T-helper 1 cell treated with Interleukin-12 subunit alpha and Interleukin-12 subunit beta and Interleukin-4 antibody, amounts not matched to agents 30 ng/mL and 1 ng/mL, for 36 hours (primary cell): ENCODE data around the gene NPHP1. TPM values are rescaled to one million over a fixed set of nuclear protein-coding genes. Genes with fewer than 3 reads are reported as not detected.
"Not testable (repeated sequence)": the region's sequence is repeated elsewhere in the genome, so short reads cannot be mapped to it uniquely, and the experiment has no call there.

Experiments
- intact Hi-C: fragments of 100-400 bp; cut with micrococcal nuclease; formaldehyde crosslinking; loops from one replicate; pipeline ENCODE4 v1.15.1; 2024
- total RNA-seq: library from RNA; stranded (reverse); gene quantifications from 2 replicates; pipeline ENCODE4 v1.2.3, GENCODE V29; 2022

Gene NPHP1
- total RNA-seq, 1 donor from 2014 or later, result 0.12 TPM

DNA sequence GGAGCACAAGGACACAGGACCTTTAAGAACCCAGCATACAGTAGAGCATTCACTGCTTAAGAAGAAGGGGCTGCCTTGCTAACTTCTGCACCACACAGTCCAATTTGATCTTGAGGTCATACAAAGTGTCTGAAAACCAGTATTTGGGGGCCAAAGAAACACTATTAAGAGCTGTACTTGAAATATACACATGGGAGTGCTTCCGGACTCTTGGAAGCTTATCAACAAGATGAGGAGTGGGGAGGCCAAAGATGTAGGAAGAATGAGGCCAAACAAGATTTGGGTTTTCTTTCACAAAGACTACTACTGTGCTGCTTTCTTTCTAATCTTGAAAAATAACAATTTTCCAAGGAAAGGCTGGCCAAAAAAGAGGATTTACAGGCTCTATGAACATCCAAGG lies 64.4 kb downstream of the NPHP1 start:
- intact Hi-C loops, result no loop called here

DNA sequence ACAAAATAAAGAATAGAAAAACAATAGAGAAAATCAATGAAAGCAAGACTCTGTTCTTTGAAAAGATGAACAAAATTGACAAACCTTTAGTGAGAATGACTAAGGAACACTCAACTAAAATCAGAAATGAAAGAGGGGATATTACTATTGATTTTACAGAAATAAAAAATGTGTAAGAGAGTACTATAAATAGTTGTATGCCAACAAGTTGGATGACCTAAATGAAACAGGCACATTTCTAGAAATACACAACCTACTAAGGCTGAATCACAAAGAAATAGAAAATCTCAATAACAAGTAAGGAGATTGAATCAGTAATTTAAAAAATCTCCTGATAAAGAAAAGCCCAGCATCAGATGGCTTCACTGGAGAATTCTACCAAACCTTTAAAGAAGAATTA lies 70.8 kb downstream of the NPHP1 start:
- intact Hi-C loops, result no loop called here

GRCh38 chr2:110131166-110131565 lies 73.6 kb downstream of the NPHP1 start:
- intact Hi-C loops, result no loop called here

- intact Hi-C loops, result no loop called here
Observed at GRCh38 chr2:110130757-110131156, 74.1 kb downstream of the NPHP1 start.

- intact Hi-C loops, result no loop called here
Observed at GRCh38 chr2:110126906-110127305, 77.9 kb downstream of the NPHP1 start.

DNA sequence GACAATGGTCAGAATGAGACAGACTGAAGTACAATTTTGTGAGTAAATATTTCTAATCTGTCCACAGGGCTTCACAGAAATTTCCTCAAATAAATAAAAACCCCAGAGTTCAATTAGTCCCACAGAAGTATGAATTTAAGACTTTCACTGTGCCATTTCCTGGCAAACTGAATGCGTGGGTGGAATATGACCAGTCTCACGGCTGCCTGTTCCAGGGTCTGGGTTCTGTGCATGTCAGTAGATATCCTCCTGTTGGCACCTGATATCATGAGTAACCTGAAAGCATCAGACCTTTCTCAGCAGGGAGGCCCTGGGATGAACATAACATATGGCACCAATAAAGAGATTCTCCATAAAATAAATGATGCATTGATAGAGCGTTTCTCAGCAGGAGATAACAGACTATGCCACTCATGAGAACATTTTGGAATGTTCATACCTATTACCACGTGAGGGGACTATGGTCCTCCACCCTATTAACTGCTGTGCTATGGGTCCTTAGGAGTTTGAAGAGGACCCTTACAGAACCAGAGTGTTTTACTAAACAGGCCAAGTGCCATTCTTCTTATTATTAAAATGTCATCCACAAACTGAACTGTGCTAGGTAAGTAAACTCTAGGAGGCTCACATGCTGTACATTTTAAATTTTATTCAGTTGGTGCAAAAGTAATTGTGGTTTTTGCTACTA lies 78.6 kb downstream of the NPHP1 start:
- intact Hi-C loops, result no loop called here

DNA sequence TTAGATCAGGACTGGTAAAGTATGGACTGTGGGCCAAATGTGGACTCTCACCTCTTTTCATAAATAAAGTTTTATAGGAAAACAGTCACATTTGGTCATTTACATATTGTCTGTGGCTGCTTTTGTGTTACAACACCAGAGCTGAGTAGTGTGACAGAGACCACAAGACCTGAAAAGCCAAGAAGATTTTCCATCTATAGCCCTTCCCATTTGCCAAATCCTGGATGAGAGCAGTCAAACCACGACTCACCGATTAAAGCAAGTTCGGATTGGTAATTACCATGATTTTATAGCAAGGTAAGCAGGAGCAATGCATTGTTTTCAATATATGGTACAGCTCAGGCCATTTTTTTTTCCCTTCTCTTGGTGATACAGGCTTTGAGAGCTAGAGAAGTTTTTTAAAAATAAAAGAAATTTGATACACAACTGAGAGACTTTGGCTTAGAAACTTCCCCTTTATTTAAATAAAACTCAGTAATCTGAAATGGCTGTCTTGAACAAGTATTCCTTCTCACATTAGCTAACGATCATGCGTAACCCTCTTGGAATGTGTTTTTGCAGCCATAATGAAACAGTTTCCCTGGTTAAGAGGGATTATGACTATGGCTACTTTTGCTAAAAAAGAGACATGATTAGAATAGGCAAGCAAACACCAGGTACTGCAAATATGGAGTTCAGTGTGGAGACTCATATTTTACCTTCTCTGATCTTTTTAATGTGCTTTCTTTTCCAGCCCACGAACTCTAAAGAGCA lies 79.7 kb downstream of the NPHP1 start:
- intact Hi-C loops, result no loop called here

DNA sequence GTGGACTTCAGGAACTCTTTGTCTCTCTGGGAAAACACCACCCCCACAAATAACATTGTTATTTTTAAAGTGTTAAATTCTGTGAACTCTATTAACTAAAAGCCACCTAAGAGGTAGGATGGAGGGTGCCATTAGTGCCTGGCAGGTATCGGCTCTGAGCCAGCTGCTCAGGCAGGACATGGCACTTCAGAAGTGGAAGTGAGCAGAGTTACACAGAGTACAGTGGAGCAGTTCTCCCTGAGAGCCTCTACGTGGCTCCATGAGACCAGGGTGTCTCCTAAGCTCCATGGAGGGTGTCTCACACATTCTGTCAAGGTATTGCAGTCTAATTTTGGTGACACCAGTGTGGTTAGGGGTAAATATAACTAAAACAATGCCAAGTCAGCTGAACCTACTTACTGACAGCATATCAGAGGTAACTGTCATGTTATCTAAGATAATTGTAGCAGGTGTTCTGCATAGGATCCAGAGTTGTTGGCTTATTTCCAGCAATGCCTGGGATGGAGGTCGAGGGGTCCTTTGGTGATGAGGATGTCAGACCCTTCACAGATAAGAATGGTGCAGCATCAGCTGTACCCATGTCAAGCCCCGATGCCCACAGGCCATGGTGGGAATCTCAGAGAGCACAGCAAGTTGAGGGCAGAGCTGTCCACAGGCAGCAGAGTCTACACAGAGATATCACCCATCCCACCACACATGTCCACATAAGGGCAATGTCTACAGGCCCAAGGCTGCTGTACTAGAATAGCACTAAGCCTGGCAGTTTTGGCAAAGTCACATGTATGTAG lies 80.6 kb downstream of the NPHP1 start:
- intact Hi-C loops, result no loop called here

DNA sequence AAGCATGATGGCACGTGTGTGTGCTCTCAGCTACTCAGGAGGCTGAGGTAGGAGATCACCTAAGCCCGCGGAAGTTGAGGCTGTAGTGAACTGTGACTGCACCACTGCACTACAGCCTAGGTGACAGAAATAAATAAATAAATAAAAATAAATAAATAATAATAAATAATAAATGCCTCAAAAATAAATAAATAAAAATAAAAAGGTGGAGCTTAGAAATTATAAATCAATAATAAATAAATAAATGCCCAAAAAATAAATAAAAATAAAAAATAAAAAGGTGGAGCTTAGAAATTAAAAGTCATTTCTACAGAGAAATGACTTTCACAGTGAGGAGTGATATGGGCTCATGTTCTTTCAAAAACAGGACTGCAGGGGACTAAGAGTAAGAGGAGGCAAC lies 83.2 kb downstream of the NPHP1 start:
- intact Hi-C loops, result no loop called here

GRCh38 chr2:110121052-110121334 lies 83.8 kb downstream of the NPHP1 start:
- intact Hi-C loops, result no loop called here

DNA sequence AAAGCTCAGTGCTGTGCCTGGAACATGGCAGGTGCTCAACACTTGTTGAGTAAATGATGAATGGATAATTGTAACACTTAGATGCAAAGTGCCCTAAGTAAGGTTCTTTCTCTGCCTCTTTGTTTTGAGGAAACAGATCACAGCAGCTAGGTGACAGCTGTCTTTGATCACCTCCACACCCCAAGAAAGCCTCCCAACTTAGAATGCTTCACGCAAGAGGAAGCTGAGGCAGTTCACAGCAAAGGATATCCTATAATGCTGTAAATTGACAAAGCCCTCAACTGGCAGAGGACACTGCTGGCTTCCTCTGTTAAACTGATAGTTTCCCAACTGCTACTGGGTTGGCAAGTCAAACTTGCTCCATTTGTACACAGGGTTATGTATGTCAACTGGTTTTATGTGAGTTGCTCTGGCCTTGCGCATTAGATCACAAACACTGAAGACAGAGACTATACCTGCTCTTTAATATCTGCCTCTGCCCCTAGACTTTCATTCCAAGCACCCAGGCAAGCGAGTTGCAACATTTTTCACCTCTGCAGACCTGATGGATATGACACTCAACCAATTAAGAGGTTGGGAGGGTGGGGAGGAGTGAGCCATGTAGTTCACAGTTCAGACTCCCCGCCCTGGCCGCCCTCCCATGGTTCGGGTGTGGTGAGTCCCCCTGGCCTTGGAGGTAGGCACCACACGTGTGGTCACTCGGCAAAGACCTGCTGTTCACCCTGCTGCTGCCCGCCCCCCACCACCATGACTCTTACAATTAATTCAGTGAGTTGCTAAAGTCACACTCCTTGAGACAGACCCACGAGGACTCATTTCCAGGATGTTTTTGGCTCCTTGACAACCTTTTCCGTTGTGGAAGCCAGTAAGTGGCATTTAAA lies 84.4 kb downstream of the NPHP1 start:
- intact Hi-C loops, result no loop called here

DNA sequence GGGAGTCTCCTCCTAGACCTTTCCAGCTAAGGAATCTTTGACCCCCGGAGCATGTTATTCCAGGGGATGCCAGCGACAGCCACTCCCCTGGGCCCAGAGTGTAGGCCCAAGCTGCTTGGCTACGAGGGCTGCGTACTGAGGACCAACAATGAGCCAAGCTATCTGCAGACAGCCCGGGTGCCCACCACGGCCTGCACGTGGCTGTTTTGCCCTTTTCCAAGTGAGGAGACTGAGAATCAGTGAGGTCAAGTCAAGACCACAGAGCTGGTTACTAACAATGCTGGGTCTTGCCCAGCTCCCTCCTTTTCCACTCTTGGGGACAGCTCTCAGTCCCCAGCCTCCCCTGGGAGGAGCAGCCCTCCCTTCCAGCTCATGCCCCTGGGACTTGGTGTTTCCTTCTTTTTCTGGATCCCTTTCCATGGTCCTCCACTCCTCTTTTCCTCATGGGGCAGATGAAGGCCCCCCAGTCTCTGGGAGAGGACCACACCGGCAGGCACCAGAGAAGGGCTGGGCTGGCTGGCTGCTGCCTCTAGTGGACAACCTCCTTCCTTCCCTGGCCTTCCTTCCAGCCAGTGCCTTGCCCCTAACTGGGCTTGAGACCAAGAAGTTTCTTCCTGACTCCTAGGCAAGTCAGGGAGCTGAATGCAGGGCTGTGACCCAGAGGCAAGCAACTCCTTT lies 88.6 kb downstream of the NPHP1 start:
- intact Hi-C loops, result no loop called here

DNA sequence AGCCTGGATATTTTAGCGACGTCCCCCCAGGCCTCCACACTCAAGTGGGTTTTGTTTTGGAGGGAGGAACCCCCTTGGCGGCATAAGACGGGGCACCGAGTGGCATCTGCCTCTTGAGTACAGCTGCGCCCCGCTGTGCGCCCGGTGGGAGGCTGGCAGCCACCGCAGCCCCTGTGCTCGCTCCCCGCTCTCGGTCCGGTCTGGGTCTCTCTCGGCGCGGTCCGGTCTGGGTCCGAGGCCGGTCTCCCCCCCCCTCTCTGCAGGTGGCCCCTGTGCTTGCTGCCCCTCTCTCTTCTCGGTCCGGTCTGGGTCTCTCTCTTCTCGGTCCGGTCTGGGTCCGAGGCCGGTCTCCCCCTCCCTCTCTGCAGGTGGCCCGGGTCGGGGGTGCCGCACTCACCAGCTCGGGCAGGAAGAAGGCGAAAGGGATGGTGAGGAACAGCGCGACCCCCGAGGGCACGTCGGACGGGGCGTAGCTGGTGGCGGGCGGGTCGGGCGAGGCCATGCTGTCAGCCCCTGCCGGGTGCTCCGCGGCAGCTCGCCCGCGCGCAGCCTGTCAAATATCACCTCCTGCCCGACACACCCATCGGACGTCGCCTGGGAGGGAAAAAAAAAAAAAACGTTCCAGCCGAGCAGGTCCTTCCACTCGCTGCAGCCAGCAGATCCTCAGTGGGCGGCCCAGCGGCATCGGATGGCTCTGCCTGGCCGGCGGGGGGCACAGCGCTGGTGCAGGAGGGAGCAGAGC lies 89.4 kb downstream of the NPHP1 start, which contains the start of gene MALL:
TSS of gene MALL (minus strand) at position 532 of the 742 bp plus-strand sequence. CDS start at position 502, 30 bp downstream.
- intact Hi-C loops, result no loop called here

DNA sequence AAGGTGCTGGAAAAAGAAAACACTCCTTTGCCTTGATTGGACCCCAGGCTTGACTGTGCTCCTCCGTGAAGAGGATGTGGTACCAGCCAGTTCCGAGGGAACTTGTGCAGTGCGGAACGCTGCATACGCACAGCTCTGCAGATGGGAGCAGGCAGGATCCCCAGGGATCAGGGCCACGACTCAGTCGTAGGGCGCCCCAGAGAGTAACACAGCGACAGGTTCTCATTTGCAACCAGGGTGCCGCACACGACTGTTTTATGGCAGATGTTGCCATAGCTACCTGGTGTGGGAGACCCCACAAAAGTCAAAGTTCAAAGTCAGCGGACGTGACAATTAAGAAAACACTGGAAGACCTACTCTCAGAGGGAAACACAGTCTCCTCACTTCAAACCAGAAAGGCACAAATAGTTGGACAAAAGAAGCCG lies 90.0 kb downstream of the NPHP1 start:
- intact Hi-C loops, result loop anchor here (1.0 kb wide), 1 partner anchor 42 kb away; no protein-coding TSS in a partner anchor

DNA sequence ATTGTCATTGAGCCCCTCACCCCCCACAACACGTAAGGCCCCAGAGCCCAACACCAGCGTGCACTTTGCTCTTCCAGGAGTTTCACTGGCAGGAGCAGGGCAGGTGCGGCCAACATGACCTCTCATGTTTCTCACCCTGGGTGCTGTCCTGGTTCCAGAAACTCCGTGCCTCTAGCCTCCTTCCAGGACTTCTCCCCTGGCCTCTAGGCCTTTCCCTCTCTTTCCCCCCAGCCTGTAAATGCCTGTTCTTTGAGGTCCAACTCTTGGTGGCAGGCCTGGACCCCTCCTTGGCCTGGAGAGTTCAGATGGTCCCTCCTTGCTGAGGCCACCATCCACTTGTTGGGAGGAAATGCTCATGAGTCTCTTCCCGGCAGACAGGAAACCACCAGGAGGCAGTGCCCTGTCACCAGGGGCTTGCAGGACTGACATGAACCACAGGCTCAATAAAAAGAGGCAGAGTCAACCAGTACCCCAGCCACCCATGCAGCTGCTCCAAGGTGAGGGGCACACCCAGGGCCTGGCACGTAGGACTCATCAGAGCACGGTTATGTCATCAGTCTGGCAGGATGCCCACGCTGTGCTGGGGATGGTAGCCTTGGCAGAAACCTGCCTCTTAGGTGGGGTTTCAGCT lies 90.7 kb downstream of the NPHP1 start:
- intact Hi-C loops, result loop anchor here (1.0 kb wide), 1 partner anchor 43 kb away; no protein-coding TSS in a partner anchor

- intact Hi-C loops, result not testable (repeated sequence)
Observed at GRCh38 chr2:110108291-110108690, 96.5 kb downstream of the NPHP1 start.

- intact Hi-C loops, result no loop called here
Observed at GRCh38 chr2:110107092-110108079, 97.4 kb downstream of the NPHP1 start.

- intact Hi-C loops, result no loop called here
Observed at GRCh38 chr2:110106642-110107041, 98.2 kb downstream of the NPHP1 start.
